GM08714 (cell line): ENCODE data around the gene CAMSAP3.
"Not testable (repeated sequence)": the region's sequence is repeated elsewhere in the genome, so short reads cannot be mapped to it uniquely, and the experiment has no call there.

Experiments
- H3K4me3 ChIP-seq: fragments of 200-500 bp; sonication (Bioruptor generic); 2 replicates; pipeline ENCODE4 v1.5.1; 2014; ENCODE audit warnings: mild to moderate bottlenecking, low read length, inconsistent platforms
- ZNF274 ChIP-seq: IDR thresholded peaks from 2 replicates; pipeline ENCODE4 v1.6.1; 2012; ENCODE audit warnings: mild to moderate bottlenecking, low read depth, low read length

CAMSAP3 gene

DNA sequence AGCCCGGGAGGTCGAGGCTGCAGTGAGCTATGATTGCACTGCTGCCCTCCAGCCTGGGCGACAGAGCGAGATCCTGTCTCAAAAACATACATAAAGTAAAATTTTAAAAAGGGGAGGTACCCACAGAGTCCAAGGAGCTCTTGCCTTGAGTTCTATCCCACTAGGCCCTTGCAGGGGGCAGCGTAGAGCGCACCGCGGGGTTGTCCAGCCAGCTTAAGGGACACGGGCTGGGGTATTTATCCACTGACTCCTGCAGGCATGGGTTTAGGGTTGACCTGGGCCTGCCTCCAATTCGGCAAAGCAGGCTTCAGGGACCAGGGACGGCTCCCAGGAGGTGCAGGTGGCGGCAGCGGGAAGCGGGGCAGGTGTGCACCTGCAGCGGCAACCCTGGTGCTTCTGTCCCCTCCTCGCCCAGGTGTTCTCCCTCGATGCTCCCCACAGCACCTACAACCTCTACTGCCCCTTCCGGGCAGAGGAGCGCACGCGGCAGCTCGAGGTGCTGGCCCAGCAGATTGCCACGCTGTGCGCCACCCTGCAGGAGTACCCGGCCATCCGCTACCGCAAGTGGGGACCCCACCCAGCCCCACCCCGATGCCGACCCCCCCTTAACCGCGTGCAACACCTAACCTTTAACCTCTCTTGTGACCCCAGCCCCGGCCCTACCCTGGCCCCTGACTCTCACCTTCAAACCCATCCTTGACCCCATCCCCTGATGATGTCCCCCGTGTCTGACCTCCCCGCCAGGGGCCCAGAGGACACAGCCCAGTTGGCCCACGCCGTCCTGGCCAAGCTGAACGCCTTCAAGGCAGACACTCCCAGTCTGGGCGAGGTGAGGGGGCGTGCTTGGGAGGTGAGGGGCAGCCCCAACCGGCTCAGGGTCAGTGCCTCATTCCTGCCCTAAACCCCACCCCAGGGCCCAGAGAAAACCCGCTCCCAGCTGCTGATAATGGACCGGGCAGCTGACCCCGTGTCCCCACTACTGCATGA is 45.9 kb downstream of the CAMSAP3 start:
- TF ChIP-seq ZNF274: no peak
- no peak overlapping the region for H3K4me3 ChIP-seq

- TF ChIP-seq ZNF274: no peak
- no peak overlapping the region for H3K4me3 ChIP-seq
Observed at GRCh38 chr19:7642295-7643030, 46.8 kb downstream of the CAMSAP3 start.

- H3K4me3 ChIP-seq: no peak overlapping the region
- no peak for TF ChIP-seq ZNF274
Observed at GRCh38 chr19:7643031-7643415, 47.4 kb downstream of the CAMSAP3 start.

DNA sequence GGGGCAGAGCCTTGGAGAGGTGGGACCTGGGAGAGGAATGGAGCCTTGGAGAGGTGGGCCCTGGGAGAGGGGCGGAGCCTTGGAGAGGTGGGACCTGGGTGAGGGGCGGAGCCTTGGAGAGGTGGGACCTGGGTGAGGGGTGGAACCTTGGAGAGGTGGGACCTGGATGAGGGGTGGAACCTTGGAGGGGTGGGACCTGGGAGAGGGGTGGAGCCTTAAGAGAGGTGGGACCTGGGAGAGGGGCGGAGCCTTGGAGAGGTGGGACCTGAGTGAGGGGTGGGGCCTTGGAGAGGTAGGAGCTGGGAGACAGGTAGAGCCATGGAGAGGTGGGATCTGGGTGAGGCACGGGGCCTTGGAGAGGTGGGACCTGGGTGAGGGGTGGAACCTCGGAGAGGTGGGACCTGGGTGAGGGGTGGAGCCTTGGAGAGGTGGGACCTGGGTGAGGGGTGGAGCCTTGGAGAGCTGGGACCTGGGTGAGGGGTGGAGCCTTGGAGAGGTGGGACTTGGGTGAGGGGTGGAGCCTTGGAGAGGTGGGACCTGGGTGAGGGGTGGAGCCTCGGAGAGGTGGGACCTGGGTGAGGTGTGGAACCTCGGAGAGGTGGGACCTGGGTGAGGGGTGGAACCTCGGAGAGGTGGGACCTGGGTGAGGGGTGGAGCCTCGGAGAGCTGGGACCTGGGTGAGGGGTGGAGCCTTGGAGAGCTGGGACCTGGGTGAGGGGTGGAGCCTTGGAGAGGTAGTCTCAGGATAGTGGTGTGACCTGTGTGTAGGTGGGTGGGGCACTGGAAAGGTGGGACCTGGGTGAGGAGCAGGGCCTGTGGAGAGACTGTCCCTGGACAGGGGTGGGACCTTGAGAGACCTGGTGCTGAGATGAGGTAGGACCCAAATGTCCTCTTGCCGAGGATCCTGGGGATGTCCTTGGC is 48.2 kb downstream of the CAMSAP3 start:
- not testable (repeated sequence) for H3K4me3 ChIP-seq

- H3K4me3 ChIP-seq: no peak overlapping the region
- no peak for TF ChIP-seq ZNF274
Observed at GRCh38 chr19:7644550-7644877, 48.9 kb downstream of the CAMSAP3 start.

- no peak for TF ChIP-seq ZNF274
- H3K4me3 ChIP-seq: no peak overlapping the region
Observed at GRCh38 chr19:7645163-7645562, 49.5 kb downstream of the CAMSAP3 start.

DNA sequence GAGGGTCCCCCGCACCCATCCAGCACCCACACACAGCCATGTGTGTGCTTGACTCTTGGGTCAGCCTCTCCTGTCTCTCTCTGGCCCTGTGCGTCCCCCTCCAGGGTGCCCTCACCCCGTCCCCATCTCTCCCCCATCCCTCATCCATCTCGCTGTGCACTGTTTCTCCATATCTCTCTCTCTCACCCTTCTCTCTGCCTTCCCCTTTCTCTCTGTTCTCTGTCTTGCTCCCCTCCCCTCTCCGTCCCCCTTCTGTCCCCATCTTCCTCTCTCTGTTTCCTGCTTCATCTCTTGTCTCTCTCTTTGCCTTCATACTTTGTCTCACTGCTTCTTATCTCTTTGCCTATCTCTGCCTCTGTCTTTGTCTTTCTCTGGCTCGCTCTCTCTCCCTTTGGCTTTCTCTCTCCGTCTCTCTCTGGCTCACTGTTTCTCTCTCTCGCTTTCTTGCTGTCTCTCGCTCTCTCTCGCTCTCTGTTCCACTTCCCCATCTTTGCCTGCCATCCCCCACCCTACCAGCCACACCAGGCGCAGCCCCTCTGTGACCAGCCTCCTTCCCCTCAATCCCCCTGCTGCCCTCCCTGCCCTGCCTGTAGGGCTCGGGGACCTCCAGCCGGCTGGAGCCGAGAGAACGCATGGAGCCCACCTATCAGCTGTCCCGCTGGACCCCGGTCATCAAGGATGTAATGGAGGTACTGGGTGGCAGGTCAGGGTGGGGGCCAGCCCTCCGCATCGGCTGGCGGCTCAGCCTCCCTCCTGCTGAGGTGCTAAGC is 50.2 kb downstream of the CAMSAP3 start:
- no peak for TF ChIP-seq ZNF274
- H3K4me3 ChIP-seq: no peak overlapping the region

- no peak overlapping the region for H3K4me3 ChIP-seq
- TF ChIP-seq ZNF274: no peak
Observed at GRCh38 chr19:7646426-7646700, 50.7 kb downstream of the CAMSAP3 start.

DNA sequence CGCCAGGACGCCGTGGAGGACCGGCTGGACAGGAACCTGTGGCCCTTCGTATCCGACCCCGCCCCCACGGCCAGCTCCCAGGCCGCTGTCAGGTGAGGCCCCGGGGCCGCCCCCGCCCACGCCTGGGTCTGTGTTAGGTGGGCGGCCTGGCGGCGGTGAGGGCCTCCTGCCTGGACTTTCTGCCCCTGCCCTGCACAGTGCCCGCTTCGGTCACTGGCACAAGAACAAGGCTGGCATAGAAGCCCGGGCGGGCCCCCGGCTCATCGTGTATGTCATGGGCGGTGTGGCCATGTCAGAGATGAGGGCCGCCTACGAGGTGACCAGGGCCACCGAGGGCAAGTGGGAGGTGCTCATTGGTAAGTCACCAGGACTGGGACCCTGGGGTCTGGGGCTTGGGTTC is 51.5 kb downstream of the CAMSAP3 start:
- TF ChIP-seq ZNF274: no peak
- no peak overlapping the region for H3K4me3 ChIP-seq

GRCh38 chr19:7648265-7649014 is 52.8 kb downstream of the CAMSAP3 start:
- no peak for TF ChIP-seq ZNF274

GRCh38 chr19:7650148-7650547 is 54.5 kb downstream of the CAMSAP3 start:
- H3K4me3 ChIP-seq: no peak overlapping the region
- TF ChIP-seq ZNF274: no peak

More at GRCh38 chr19:7648265-7649014, 52.8 kb downstream of the CAMSAP3 start:
- no peak overlapping the region for H3K4me3 ChIP-seq

- peak overlapping the region; percentile 21; the same call in 1 of the 2 replicates for H3K4me3 ChIP-seq
Observed at GRCh38 chr19:7652061-7652641, 56.5 kb downstream of the CAMSAP3 start.

GRCh38 chr19:7654401-7654800 is 58.7 kb downstream of the CAMSAP3 start:
- no peak for TF ChIP-seq ZNF274
- no peak overlapping the region for H3K4me3 ChIP-seq

More at GRCh38 chr19:7652061-7652641, 56.5 kb downstream of the CAMSAP3 start:
- TF ChIP-seq ZNF274: no peak
